GM19043 (cell line): ENCODE results near the gene LAMB4.

Experiments
- ATAC-seq: cut with Tn5 transposase; IDR thresholded peaks from one replicate; pipeline ENCODE4 v1.9.1; 2021; ENCODE audit warnings: low read depth; ENCODE audit not compliant: unreplicated experiment

The LAMB4 gene

DNA sequence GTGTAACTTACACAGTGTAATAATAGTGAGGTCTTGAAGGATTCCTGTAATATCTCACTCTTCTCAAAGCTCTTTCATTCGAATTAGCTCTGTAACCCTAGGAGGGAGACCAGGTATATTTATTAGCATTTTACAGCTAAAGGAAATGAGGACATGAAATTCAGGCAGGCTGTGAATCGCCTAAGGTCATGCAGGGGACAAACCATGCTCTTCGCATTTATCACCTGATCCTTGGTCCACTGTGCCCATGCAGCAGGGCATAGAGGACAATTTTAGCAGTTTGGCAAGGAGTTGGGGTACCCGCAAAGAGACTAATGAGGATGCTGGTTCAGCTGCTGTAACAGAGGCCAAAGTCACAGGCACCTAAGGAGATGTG is 112.4 kb downstream of the LAMB4 start:
- ATAC-seq: no peak

DNA sequence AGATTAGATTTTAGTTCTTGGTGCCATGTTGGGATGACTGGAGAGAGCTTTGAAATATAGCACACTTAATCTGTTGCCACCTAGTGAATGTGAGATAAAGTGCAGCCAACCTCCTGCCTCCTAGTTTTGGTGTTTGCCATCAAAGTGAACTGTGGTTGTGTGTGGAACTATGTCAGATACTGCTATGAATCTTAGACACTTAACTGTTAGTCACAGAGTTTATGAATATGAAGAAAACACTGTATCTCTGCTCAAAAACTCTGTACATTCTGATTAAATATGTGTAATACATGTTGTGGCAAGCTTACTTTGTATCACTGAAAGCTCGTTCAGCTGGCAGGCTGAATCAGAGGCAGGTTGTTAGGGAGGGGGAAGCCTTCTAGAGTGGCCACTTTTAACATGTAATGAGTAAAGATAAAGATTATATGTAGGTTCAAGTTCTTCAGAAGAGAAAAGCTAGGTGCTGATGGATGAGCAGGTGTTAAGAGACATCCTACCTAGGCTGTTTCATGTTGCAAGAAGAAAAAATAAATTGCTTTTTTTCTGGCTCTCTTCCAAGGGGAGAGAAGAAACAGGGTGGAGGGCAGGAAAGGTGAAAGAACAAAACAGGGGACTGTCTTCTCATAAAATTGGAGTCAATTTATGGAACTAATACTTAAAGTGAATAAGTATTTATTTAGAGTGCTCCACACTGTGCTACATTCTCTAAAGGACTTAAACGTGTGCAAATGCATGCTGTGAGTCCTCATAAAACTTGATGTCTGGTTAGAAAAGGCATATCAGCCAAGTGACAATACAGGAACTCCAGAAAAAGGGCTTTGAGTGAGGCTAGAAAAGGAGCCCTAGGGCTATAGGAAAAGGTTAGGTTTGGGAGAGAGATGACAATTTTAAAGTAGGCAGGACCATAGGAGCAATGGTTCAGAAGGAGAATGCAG is 113.1 kb downstream of the LAMB4 start:
- ATAC-seq: peak; percentile 62

DNA sequence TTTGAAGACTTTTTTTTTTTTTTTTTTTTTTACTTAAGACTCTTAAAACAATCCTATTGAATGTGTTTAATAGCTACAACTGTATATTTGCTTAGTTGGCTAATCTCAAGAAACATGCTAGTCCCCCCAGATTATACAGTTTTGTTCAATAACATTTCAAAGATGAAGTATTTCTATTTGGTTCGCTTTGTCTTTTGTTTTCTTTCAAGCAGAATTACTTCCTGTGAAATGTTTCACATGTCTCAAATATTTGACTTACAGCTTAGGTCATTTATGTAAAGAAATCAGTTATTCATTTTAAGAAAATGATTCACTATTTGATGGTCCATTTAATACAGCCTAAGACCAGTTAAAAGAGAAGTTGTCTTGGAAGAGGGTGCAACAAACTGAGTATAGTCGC is 114.4 kb downstream of the LAMB4 start:
- no peak for ATAC-seq

DNA sequence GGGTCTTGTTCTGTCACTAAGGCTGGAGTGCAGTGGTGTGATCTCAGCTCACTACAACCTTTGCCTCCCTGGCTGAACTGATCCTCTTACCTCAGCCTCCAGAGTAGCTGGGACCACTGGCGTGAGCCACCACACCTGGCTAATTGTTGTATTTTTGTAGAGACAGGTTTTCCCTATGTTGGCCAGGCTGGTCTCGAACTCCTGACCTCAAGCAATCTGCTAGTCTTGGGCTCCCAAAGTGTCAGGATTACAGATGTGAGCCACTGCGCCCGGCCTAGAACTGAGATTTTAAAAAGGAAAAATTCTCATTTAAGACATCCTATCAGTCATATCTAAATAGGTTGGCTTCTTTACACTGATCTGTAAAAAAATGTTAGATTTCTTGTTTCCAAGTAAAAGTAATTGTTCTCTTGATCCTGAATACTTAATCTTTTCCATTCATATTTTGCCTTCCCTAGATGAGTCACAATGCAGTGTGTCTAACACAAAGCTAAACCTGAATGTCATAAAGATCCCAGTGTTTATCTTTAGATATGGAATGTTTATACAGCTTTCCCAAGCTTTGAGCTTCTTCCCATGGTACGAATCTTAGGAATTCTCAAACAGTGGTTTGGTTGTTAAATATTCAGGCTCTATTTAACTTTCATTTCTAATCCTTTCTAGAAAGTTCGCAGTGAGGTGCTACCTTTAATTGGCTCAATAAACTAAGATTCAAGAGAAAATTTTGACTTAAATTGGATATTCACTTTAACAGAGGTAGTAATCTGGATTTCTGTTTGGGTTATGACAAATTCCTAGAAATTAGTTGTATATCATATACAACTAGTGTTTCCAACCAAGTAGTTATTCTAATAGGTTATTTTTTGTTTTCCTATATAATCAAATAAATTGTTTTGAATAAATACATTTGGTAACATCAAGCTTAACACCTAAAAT is 115.1 kb downstream of the LAMB4 start:
- no peak for ATAC-seq

DNA sequence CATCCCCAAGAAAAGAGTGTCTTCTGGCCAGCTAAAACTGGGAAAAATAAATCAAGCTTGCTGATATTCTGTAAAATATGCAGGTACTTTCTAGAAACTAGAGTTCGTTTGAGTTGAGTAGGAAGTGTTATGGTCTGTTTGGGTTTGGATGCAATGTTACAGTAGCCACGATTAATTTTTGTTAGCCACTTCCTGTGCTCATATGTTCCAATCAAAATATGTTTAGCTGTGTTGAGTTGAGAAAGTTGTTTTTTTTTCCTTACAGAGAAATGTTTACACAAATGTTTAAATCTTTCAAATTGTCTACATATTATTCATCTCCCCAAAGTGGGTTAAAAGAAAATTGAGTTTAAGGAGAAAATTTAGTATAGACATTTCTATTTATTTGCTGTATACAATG is 115.9 kb downstream of the LAMB4 start:
- ATAC-seq: no peak

DNA sequence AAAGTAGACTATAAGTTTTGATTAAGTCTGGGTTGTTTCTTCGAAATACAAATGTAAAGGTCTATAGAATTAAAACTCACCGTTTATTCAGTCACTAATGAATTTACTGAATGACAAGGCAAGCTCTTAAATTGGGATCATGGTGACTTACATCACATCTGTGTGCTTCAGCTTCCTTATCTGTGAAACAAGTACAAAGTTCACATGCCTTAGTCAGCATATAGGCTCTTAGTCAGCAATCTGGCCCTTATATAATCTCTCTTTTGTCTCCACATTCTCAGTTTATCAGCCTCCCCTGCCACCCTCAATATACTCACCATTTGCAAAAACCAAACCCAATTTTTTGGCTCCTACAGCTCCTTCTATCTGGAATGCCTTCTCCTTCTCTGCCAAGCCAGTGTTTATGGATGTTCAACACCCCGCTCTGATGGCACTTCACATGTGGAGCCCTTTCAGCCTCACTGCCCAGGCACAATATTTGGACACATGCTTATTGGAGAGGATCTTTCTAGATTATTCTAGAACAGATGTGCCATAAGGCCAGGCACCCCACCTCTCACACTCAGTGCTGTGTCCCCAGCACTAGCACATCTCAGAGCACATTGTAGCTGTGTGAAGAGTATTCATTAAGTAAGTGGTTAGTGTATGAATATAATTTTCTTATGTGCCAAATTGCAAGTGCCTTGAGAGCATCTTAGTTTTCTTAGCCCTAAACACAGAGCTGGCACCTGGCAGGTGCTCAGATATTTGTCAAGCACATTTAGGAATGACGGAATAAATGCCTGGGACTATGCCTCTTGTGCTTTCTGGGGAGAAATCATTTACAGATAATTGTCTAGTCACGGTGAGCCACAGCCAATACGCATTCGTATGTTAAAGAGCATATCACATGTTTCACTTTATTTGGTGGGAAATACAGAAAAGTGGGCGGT is 117.4 kb downstream of the LAMB4 start:
- ATAC-seq: no peak

DNA sequence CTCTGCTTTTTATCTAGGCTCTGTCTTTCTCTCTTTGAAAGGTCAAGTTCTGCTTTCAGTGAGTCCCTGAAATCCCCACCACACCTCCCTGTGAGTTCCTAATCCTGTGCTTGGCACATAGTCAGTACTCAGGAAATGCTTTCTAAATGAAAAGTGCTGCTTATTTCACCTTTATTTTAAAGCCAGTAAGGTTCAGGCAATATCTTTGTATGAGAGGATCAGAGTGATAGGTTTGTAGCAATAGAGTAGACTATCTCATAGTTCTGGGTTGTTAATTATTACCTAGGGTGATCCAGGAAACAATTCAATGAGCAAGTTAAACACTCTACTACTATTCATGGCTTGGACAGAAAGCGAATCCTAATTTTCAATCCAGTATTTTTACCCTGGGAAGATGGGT is 119.8 kb downstream of the LAMB4 start:
- no peak for ATAC-seq

DNA sequence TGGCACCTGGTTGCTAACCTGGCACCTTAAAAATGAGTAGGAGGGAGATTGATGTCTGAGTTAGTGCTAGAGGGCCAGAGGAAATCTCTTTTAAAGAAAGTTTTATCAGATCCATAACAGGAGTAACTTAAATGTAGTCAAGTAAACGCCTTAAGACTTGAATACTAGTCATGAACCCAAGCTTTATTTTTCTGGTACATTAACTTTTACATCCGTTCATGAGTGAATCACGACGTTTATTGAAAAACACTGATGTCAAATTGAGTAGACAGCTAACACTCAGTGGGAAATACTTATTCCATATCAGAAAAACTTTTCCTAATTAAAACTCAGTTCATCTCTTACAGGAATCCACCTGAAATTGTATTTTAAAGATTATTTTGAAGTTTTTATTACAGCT is 120.3 kb downstream of the LAMB4 start:
- ATAC-seq: no peak

DNA sequence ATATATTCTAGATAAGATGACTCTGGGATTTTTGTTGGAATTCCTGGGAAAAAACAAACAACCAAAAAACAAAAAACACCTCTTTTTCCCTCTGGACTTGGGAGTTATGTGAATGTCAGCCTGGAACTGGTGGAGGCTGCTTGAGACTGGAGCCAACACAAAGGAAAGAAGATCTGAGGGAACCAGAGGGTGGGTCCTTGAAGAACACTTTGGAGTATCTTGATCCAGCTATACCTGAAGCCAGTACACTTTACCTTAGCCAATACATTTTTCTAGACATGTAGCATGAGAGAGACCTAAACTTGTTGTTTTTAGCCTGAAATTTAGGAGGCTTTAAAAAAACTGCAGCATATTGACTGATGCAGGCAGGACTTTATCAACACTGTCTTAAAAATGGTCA is 121.3 kb downstream of the LAMB4 start:
- ATAC-seq: no peak

DNA sequence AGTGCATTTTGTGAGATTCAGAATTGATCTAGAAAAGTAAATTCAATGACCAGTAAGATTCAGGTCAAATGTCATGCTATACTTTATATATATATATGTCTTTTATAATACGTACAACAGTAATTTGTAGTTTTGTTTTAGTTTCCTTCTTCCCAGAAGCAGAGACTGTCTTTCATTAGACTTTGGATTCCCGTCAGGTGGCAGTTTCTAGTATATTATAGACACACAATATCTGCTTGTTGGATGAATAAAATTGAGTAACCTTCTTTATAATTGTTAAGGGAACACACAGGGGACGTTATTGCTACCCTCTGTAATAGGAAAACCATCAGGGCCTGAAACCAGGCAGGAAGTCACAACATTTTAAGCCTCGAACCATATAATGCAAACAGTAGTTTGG is 121.9 kb downstream of the LAMB4 start:
- ATAC-seq: no peak

DNA sequence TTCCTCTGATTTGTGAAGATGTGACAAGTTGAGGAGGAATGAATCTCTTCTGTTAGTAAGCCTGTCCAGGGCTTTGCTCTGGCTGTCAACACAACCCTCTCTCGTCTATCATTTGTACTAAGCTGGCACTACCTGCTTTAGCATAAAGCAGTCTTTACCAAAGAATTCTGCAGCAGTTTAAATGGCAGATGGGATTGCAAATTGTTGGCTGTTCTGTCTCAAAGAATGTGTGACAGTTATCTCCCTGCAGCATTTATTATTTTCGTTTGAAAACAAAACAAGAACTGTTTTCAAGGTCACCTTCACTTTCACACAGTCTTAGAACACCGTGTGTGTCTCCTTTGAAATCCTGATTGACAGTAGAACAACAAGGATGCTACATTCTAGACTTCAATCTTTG is 122.4 kb downstream of the LAMB4 start:
- ATAC-seq: no peak

DNA sequence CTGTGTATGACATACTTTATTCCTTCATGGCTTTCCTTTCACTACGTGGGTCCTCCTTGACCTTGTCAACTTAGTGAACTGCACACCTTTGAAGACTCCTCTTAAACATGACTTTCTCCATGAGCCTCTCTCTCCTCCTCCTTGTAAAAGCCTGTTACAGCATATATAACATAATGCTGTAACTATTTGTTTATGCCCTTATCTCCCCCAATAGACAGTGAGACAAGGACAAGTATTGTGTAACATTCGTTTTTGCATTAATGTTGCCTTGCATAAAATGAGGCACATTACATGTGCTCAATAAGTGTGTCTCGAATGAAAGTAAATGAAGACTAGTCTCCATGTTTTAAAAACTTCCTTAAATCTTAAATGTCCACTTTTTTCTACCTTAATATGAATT is 122.9 kb downstream of the LAMB4 start:
- no peak for ATAC-seq

DNA sequence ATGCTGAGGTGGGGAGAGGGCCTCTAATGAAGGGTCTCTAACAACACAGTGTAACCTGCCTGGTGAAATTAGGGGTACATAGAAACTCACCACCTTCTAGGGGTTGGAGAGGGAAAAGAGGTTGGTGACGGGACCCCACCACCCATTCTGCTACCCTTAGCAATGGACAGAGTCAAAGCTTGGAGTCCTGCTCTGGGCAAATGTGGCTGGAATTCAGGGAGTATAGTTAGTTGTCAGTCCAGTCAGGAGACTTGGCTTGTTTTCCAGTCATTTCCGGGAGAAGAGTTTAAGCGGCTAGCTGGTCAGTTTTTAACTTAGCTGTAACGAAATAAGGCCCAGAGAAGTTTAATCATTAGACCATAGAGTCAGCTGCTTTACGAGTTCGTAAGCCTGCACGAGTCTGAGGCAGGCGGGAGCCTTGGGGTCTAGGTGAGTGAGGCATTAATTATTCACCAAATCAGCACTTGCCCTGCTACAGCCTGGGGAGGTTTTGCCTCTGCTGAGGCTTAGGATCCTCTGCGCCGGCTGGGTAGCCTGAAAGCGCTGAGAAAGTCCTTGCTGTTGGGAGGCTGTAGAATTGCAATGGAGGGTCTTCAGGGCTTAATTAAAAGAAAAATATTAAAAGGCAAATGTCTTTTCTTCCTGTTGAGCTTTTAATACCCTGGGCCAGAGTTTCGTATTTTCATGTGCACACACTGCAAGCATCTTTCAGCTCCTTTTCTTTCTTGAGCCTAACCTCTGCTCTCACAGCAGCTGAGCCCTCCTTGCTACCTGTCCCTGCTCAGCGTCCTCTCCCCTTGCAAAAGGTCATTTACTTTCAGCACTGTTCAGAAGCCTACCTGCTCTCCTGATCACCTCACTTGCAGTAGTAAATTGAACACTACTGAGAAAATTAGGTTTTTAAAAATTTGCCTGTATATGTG is 125.7 kb downstream of the LAMB4 start:
- peak; percentile 77 for ATAC-seq

DNA sequence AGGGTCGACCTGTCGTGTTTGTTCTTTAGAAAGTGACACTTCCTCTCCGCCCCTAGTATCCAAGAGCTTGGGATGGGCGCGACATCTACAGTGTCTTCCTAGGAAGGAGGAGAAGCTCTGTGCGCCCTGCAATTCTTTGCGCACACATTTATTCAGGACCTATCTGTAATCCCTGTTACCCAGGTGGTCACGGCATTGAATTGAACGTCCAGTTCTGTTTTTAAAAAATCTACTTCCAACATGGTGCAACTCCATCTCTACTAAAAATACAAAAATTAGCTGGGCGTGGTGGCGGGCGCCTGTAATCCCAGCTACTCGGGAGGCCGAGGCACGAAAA is 126.6 kb downstream of the LAMB4 start:
- no peak for ATAC-seq

DNA sequence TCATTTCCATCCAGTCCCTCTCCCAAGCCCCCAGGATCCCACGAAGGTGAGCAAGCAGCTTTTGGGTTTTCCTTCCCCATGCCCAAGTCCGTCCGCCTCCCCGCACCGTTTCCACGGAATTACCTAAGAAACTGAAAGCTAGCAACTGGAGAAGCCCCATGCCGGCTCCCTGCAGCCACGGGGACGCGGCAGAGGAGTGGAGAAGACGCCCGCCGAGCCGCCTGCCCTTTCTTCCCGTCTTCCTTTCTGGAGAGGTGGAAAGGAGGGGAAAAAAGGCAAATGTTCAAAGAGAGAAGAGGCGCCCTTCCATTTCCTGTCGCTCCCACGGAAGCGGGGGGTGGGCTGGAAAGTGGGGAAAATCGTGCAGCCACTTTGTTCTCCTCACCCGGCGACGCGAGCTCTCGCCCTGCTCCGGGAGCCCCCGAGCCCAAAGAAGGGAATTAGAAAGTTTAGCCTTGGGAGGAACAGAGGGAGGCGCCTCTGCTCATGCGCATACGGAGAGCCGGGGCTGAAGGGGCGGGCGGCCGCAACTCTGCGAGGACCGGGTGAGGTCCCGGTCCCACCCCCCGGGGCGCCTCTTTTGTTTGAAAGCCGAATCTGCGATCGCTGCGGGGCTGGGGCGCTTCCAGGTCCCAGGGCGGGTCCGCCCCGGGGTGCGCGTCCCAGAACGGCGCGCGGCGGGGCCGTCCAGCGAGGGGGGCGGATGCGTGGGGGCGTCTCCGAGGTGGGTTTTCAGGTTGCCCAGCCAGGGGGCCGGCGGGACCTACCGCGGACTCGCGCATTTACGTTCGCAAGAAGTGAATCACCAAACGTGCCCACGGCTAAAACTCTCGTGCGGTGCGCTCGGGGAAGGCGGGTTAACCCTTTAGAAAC is 127.2 kb downstream of the LAMB4 start, which contains the start of gene LAMB1:
Gene LAMB1, minus strand, starts transcription at position 436 of the 873 bp plus-strand sequence. Its CDS starts 276 bp downstream, at position 160.
- no peak for ATAC-seq

DNA sequence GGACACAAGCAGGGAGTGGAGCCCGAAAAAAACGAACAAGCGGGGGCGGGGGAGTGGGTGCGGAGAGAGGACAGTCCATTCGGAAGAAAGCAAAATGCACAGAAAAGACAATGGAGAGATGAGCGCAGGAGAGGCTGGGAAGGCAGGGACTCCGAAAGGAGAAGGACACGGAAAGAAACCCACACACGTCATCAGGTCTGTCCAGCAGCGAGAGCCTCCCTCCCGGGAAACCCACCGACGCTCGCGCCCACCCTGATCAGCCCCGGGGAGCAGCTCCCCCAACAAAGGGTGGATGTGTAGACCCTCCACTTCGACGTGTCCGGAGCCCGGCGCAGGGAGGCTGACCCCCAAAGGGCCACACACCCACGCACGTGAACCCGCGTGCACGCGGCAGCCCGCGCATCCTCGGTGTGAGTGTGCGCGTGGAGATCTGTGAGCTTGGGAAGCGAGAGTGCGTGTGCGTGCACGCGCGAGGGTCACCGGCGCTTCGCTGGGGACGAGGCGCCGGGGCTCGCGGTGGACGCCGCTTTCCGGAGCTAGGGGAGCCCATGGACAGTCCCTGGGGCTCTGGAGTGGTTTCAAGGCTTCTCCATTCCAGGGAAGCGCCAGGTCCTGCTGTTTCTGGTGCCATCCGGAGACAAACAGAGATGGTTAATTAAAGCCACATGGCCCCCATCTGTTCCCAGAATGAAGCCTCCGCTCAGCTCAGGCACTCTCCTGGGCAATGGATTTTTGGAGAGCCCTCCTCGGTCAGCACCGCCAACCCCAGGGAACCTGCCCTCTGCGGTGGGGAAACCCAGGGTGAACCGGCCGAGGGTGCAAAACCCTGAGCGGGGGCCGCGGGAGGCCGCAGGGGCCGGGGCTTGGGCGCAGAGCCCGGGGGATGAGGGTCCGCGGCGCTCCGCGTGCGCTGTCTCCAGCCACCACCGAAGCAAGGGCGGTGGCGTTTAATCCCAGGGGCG is 128.1 kb downstream of the LAMB4 start:
- no peak for ATAC-seq
